KMS-11 (cell line): ENCODE measurements around the gene SYNE1.
"Not testable (repeated sequence)": the region's sequence is repeated elsewhere in the genome, so short reads cannot be mapped to it uniquely, and the experiment has no call there.

Source experiments
- H2AFZ ChIP-seq: fragments of 200-600 bp; sonication (generic); 2 replicates; pipeline ENCODE4 v1.6.1; 2016; ENCODE audit warnings: antibody characterized with exemption, mixed run types, low read depth
- H3K27ac ChIP-seq: fragments of 200-600 bp; sonication (generic); 2 replicates; pipeline ENCODE4 v1.6.1; 2016; ENCODE audit warnings: mild to moderate bottlenecking, mixed run types
- H3K27me3 ChIP-seq: fragments of 200-600 bp; sonication (generic); 2 replicates; pipeline ENCODE4 v1.6.1; 2017; ENCODE audit warnings: mild to moderate bottlenecking, low read depth, mixed run types, moderate library complexity; ENCODE audit not compliant: insufficient read depth
- H3K36me3 ChIP-seq: fragments of 200-600 bp; sonication (generic); 2 replicates; pipeline ENCODE4 v1.6.1; 2017; ENCODE audit warnings: mild to moderate bottlenecking, mixed run types; ENCODE audit not compliant: insufficient read depth
- H3K4me1 ChIP-seq: fragments of 200-600 bp; sonication (generic); 2 replicates; pipeline ENCODE4 v1.6.1; 2016; ENCODE audit warnings: mild to moderate bottlenecking, low read depth, mixed run types; ENCODE audit not compliant: poor library complexity, severe bottlenecking
- H3K4me2 ChIP-seq: fragments of 200-600 bp; sonication (generic); 2 replicates; pipeline ENCODE4 v1.7.0; 2016; ENCODE audit warnings: mild to moderate bottlenecking, mixed run types
- H3K4me3 ChIP-seq: fragments of 200-600 bp; sonication (generic); IDR thresholded peaks from 2 replicates; pipeline ENCODE4 v1.6.1; 2017; ENCODE audit warnings: low read depth, low read length, mixed read lengths; ENCODE audit not compliant: insufficient read depth
- H3K79me2 ChIP-seq: fragments of 200-600 bp; sonication (generic); 2 replicates; pipeline ENCODE4 v1.6.1; 2016; ENCODE audit warnings: low read depth, mixed run types; ENCODE audit not compliant: insufficient read depth
- H3K9ac ChIP-seq: fragments of 200-600 bp; sonication (generic); 2 replicates; pipeline ENCODE4 v1.6.1; 2016; ENCODE audit warnings: mild to moderate bottlenecking, mixed run types
- H4K20me1 ChIP-seq: fragments of 200-600 bp; sonication (generic); 2 replicates; pipeline ENCODE4 v1.6.1; 2016; ENCODE audit warnings: mild to moderate bottlenecking, mixed run types; ENCODE audit not compliant: insufficient read depth
- TF ChIP-seq, protein P1 (sequence below): fragments of 200-600 bp; sonication (generic); conservative IDR thresholded peaks from 2 replicates; pipeline ENCODE4 v1.6.1; 2017; ENCODE audit warnings: low read depth, mild to moderate bottlenecking, antibody characterized with exemption, low read length, moderate library complexity, mixed read lengths

The SYNE1 gene

DNA sequence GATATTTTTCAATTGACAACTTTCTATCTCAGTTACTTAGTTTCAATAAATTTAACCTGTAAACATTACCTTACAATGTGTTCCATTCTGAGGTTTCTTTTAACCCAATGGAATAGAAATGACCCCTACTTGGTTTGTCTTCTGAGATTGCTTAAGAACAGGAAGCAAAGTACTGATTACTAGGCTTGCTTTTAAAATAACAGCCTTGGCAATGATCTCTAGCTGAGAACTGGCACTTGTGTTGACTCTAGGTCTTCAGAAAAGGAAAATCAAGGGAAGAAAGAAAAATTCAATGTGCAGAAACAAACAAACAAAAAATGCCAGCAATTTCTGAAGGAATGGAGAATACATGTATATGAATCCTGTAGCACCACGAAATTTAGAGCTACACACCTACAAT, 66.1 kb downstream of the SYNE1 start:
- H3K9ac ChIP-seq: no peak overlapping the region
- no peak overlapping the region for H2AFZ ChIP-seq
- no peak overlapping the region for H3K4me2 ChIP-seq
- H3K79me2 ChIP-seq: no peaks in the 10 kb centered on the region
- H3K27me3 ChIP-seq: no peaks in the 10 kb centered on the region
- TF ChIP-seq, protein P1, sequence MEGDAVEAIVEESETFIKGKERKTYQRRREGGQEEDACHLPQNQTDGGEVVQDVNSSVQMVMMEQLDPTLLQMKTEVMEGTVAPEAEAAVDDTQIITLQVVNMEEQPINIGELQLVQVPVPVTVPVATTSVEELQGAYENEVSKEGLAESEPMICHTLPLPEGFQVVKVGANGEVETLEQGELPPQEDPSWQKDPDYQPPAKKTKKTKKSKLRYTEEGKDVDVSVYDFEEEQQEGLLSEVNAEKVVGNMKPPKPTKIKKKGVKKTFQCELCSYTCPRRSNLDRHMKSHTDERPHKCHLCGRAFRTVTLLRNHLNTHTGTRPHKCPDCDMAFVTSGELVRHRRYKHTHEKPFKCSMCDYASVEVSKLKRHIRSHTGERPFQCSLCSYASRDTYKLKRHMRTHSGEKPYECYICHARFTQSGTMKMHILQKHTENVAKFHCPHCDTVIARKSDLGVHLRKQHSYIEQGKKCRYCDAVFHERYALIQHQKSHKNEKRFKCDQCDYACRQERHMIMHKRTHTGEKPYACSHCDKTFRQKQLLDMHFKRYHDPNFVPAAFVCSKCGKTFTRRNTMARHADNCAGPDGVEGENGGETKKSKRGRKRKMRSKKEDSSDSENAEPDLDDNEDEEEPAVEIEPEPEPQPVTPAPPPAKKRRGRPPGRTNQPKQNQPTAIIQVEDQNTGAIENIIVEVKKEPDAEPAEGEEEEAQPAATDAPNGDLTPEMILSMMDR: no peak
- no peak overlapping the region for H3K4me3 ChIP-seq
- no peaks in the 10 kb centered on the region for H3K4me1 ChIP-seq
- no peaks in the 10 kb centered on the region for H4K20me1 ChIP-seq
- no peaks in the 10 kb centered on the region for H3K36me3 ChIP-seq
- H3K27ac ChIP-seq: no peak overlapping the region

DNA sequence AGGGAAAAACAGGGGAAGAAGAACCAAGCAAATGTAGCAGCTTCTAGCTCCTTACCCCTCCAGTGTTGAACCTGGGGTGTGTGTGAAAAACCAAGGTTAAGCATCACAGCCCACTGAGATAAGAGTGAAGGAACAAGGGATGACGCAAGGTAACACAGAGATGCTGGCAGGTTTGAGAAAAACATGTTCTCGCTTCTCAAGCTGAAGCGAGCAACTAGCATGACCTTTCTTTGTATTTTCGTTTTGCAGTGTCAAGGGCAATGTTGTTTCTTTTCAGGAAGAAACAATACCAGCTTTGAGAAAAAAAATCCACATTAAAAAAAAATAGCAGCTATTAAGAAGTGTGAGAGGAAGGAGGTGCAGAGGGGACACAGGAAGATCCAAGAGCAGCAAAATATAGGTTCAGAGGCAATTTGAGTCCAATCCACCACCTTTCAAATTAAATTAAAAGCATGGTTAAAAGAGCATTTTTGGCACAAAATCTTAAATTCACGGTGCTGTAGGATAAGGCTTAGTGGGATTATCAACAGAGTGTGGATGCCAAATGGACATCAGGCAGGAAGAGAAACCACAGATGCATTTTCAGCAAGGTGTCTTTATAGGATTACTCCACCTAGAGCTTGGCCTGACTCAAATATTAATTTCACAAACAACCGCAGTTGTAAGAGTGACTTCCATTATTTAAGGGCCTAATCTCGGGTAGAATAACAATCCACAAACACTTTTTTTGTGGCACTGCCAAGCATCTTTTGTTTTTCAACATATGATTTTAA, 70.9 kb downstream of the SYNE1 start:
- H3K36me3 ChIP-seq: no peaks in the 10 kb centered on the region
- H3K27ac ChIP-seq: no peak overlapping the region
- no peak overlapping the region for H3K4me2 ChIP-seq
- no peak overlapping the region for H3K9ac ChIP-seq
- H3K79me2 ChIP-seq: no peaks in the 10 kb centered on the region
- no peaks in the 10 kb centered on the region for H3K27me3 ChIP-seq
- no peak overlapping the region for H3K4me3 ChIP-seq
- no peaks in the 10 kb centered on the region for H3K4me1 ChIP-seq
- H4K20me1 ChIP-seq: no peaks in the 10 kb centered on the region
- H2AFZ ChIP-seq: no peak overlapping the region
- TF ChIP-seq, protein P1: no peak

DNA sequence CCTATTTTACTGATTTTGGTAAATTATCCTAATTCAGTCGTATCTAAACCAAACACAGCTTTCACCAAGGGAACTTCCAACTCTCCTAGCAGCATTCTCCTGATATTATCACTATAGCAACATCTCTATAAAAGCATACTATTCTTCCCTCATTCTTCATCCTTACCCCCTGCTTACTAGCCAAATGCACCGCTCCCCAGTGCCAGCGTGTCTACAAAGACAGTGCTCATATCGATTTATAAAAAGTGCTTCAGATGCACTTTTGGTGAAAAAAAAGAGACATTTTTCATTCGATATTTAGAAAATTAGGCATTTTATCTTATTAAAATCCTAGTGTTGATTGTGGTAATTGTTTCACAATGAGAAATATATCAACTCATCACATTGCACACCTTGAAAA, 74.0 kb downstream of the SYNE1 start:
- H2AFZ ChIP-seq: no peak overlapping the region
- H4K20me1 ChIP-seq: no peaks in the 10 kb centered on the region
- no peak overlapping the region for H3K4me3 ChIP-seq
- no peaks in the 10 kb centered on the region for H3K27me3 ChIP-seq
- H3K79me2 ChIP-seq: no peaks in the 10 kb centered on the region
- H3K4me1 ChIP-seq: no peaks in the 10 kb centered on the region
- TF ChIP-seq, protein P1: no peak
- no peak overlapping the region for H3K9ac ChIP-seq
- no peaks in the 10 kb centered on the region for H3K36me3 ChIP-seq
- no peak overlapping the region for H3K4me2 ChIP-seq
- H3K27ac ChIP-seq: no peak overlapping the region

DNA sequence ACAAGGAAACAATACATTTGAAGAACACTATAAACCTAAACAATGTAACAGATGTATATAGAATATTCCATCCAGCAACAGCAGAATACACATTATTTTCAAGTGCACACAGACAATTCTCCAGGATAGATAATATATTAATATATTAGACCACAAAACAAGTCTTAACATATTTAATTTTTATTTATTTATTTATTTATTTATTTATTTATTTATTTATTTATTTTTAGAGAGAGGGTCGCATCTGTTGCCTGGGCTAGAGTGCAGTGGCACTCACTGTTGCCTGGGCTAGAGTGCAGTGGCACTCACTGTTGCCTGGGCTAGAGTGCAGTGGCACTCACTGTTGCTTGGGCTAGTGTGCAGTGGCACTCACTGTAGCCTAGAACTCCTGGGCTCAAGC, 78.4 kb downstream of the SYNE1 start:
- H3K4me2 ChIP-seq, H3K4me3 ChIP-seq, H3K36me3 ChIP-seq, H3K79me2 ChIP-seq, H3K9ac ChIP-seq, H4K20me1 ChIP-seq, H3K4me1 ChIP-seq, H2AFZ ChIP-seq, H3K27ac ChIP-seq, H3K27me3 ChIP-seq: not testable (repeated sequence)

DNA sequence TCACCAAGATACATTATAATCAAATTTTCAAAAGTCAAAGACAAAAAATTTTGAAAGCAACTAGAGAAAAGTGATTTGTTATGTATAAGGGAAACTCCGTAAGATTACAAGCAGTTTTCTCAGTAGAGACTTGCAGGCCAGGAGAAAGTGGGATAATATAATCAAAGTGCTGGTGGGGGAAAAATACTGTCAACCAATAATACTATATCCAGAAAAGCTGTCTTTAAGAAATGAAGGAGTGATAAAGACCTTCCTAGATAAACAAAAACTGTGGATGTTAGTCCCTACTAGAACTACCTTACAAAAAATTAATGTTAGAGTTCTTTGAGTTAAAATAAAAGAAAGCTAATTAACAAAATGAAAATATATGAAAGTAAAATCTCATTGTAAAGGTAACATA, 79.7 kb downstream of the SYNE1 start:
- H3K79me2 ChIP-seq: no peaks in the 10 kb centered on the region
- H3K9ac ChIP-seq: no peak overlapping the region
- no peaks in the 10 kb centered on the region for H3K4me1 ChIP-seq
- H4K20me1 ChIP-seq: no peaks in the 10 kb centered on the region
- H3K36me3 ChIP-seq: no peaks in the 10 kb centered on the region
- TF ChIP-seq, protein P1: no peak
- no peak overlapping the region for H3K27ac ChIP-seq
- no peaks in the 10 kb centered on the region for H3K27me3 ChIP-seq
- no peak overlapping the region for H3K4me3 ChIP-seq
- no peak overlapping the region for H2AFZ ChIP-seq
- no peak overlapping the region for H3K4me2 ChIP-seq
